Caco-2 (cell line): ENCODE measurements around the gene TRIM46. TPM values are rescaled to one million over a fixed set of nuclear protein-coding genes. Genes with fewer than 3 reads are reported as not detected.

Experiments
- BruUV-seq: library from RNA; stranded (reverse); fragments of 400-500 nt; replicated peaks from 2 replicates; lab custom pipeline; 2021; lab: Mats Ljungman, UMichigan
- CTCF ChIA-PET: fragments of 300-600 bp; sonication (Branson Sonifier 250); formaldehyde crosslinking; loops from one replicate; lab custom pipeline; 2022; ENCODE audit warnings: antibody characterized with exemption; lab: Charles Lee
- POLR2A ChIA-PET: fragments of 300-600 bp; sonication (Branson Sonifier 250); formaldehyde crosslinking; loops from one replicate; lab custom pipeline; 2022; ENCODE audit warnings: antibody characterized with exemption; lab: Charles Lee
- DNase-seq, 2 experiments: peaks; one replicate each; pipeline versions ENCODE4 v3.0.0 to v3.0.0-alpha.2; 2020 to 2022
- H3K27me3 ChIP-seq: replicated peaks from 2 replicates; pipeline ENCODE4 v1.6.0; 2011; ENCODE audit warnings: low read length; ENCODE audit not compliant: control insufficient read depth, insufficient read depth
- H3K36me3 ChIP-seq: 2 replicates; pipeline ENCODE4 v1.5.1; 2011; ENCODE audit warnings: low read length; ENCODE audit not compliant: control insufficient read depth, insufficient read depth
- H3K4me1 ChIP-seq: fragments of 250-450 bp; sonication (Bioruptor Pico); 2 replicates; pipeline ENCODE4 v1.5.1; 2020; ENCODE audit warnings: mild to moderate bottlenecking
- H3K4me3 ChIP-seq: 2 replicates; pipeline ENCODE4 v1.5.1; 2011; ENCODE audit warnings: low read depth, mild to moderate bottlenecking, control low read depth, low read length
- H3K9me3 ChIP-seq: fragments of 250-450 bp; sonication (Bioruptor Pico); 2 replicates; pipeline ENCODE4 v1.5.1; 2020; ENCODE audit warnings: mild to moderate bottlenecking, moderate library complexity
- H3K27ac Mint-ChIP-seq: one replicate; pipeline ENCODE4 v1.8.0; 2022; ENCODE audit warnings: mixed read lengths; ENCODE audit not compliant: unreplicated experiment
- H3K27me3 Mint-ChIP-seq: one replicate; pipeline ENCODE4 v1.8.0; 2022; ENCODE audit warnings: mixed read lengths; ENCODE audit not compliant: insufficient read depth, unreplicated experiment
- H3K36me3 Mint-ChIP-seq: one replicate; pipeline ENCODE4 v1.8.0; 2022; ENCODE audit warnings: mild to moderate bottlenecking, mixed read lengths; ENCODE audit not compliant: insufficient read depth, unreplicated experiment
- H3K4me1 Mint-ChIP-seq: one replicate; pipeline ENCODE4 v1.8.0; 2022; ENCODE audit warnings: low read depth, mixed read lengths; ENCODE audit not compliant: unreplicated experiment
- H3K4me3 Mint-ChIP-seq: one replicate; pipeline ENCODE4 v1.8.0; 2022; ENCODE audit warnings: mild to moderate bottlenecking, moderate library complexity, mixed read lengths; ENCODE audit not compliant: unreplicated experiment
- H3K9me3 Mint-ChIP-seq: one replicate; pipeline ENCODE4 v1.8.0; 2022; ENCODE audit warnings: mixed read lengths; ENCODE audit not compliant: unreplicated experiment
- CTCF ChIP-seq, 2 experiments: fragments of 200-600 bp in 1 of 2; IDR thresholded peaks; 1 replicate in 1 of 2; 2 replicates in 1 of 2; pipeline versions ENCODE4 v1.5.1 to v1.8.0; 2011 to 2022; ENCODE audit warnings: antibody characterized with exemption in 1 of 2, control low read depth in 1 of 2, inconsistent platforms in 1 of 2, low read depth in 1 of 2, low read length in 1 of 2, mild to moderate bottlenecking in 1 of 2, moderate library complexity in 1 of 2; ENCODE audit not compliant: insufficient read depth in 1 of 2, severe bottlenecking in 1 of 2, unreplicated experiment in 1 of 2
- intact Hi-C: fragments of 100-400 bp; cut with micrococcal nuclease; formaldehyde crosslinking; loops from one replicate; pipeline ENCODE4 v1.10.0; 2022; ENCODE audit not compliant: unreplicated experiment
- total RNA-seq: library from RNA; stranded (reverse); gene quantifications from 2 replicates; pipeline ENCODE4 v1.2.3, GENCODE V29; 2022

Gene TRIM46
- total RNA-seq, 1 experiment from 2014 or later = 0.11 TPM

- Mint-ChIP-seq H3K36me3 (peaks cover 30% of the 10 kb centered on the region), H3K27ac (no peak overlapping the region), H3K4me1 (peaks cover 19% of the 10 kb centered on the region), H3K4me3 (no peak overlapping the region), H3K9me3 (no peaks in the 10 kb centered on the region), H3K27me3 (no peaks in the 10 kb centered on the region)
- ChIA-PET POLR2A (interaction anchor here (0.6 kb wide), 1 partner anchor 68 kb away, joined by 3 read pairs; no protein-coding TSS in a partner anchor), CTCF (interaction anchor here (1.0 to 4.9 kb wide), 3 partner anchors 15 to 19 kb away, joined by 3 to 77 read pairs (median 9); partner anchors contain the start of gene KRTCAP2)
- no peaks in the 10 kb centered on the region for H3K9me3 ChIP-seq
- H3K27me3 ChIP-seq = no peaks in the 10 kb centered on the region
- TF ChIP-seq CTCF (IDR thresholded peaks at IDR 0.05; ENCODE audit: insufficient read depth in 1 of 2, low read depth in 1 of 2, low read length in 1 of 2, severe bottlenecking in 1 of 2, unreplicated experiment in 1 of 2) = no peak
- intact Hi-C loops = loop anchor here (2.0 to 5.0 kb wide), 3 partner anchors 15 to 50 kb away; a partner anchor contains a TSS
- no TSS peak for BruUV-seq
- peaks cover 4% of the 10 kb centered on the region for H3K4me1 ChIP-seq
- no peak overlapping the region for H3K4me3 ChIP-seq
- no peaks in the 10 kb centered on the region for H3K36me3 ChIP-seq
- DNase-seq = peak in 1 of 2 experiments; percentile 36
Measured at GRCh38 chr1:155191904-155192303, 18.3 kb downstream of the TRIM46 start.

GRCh38 chr1:155192346-155193274 lies 19.0 kb downstream of the TRIM46 start:
- Histone ChIP-seq H3K36me3 (no peaks in the 10 kb centered on the region), H3K4me3 (peak overlapping the region; percentile 81), H3K4me1 (peaks cover 4% of the 10 kb centered on the region; the same call in 1 of the 2 replicates), H3K9me3 (no peaks in the 10 kb centered on the region), H3K27me3 (no peaks in the 10 kb centered on the region)
- BruUV-seq = no TSS peak
- H3K4me3 Mint-ChIP-seq = peak overlapping the region; percentile 98
- H3K36me3 Mint-ChIP-seq = peaks cover 30% of the 10 kb centered on the region
- no peaks in the 10 kb centered on the region for H3K9me3 Mint-ChIP-seq
- no peaks in the 10 kb centered on the region for H3K27me3 Mint-ChIP-seq
- peaks cover 15% of the 10 kb centered on the region for H3K4me1 Mint-ChIP-seq
- no peak for TF ChIP-seq CTCF (IDR thresholded peaks at IDR 0.05; ENCODE audit: insufficient read depth in 1 of 2, low read depth in 1 of 2, low read length in 1 of 2, severe bottlenecking in 1 of 2, unreplicated experiment in 1 of 2)
- POLR2A ChIA-PET = interaction anchor here (0.6 to 2.2 kb wide), 4 partner anchors 17 to 68 kb away, joined by 3 to 15 read pairs (median 10); partner anchors contain the start of gene KRTCAP2
- H3K27ac Mint-ChIP-seq = peak overlapping the region; percentile 98
- intact Hi-C loops = loop anchor here (2.0 to 5.0 kb wide), 3 partner anchors 16 to 50 kb away; a partner anchor contains a TSS
- DNase-seq = peak; percentile 23 to 53
- CTCF ChIA-PET = interaction anchor here (0.5 to 4.9 kb wide), 20 partner anchors 11 to 551 kb away, joined by 3 to 77 read pairs (median 6); partner anchors contain the start of genes CLK2 and KRTCAP2
